Choroid plexus epithelial cell (primary cell): ENCODE results near the gene CDK14.

Experiments
- DNase-seq: peaks from one replicate; pipeline ENCODE4 v3.0.0-alpha.2; 2010; ENCODE audit warnings: low read depth
- H3K4me3 ChIP-seq: 2 replicates; pipeline ENCODE4 v1.5.1; 2011; ENCODE audit warnings: low read depth, mild to moderate bottlenecking, control low read depth, low read length, moderate library complexity
- TF ChIP-seq, protein P1 (sequence below): conservative IDR thresholded peaks from 2 replicates; pipeline ENCODE4 v1.5.1; 2011; ENCODE audit warnings: low read depth, mild to moderate bottlenecking, control low read depth, inconsistent platforms, low read length, moderate library complexity

The CDK14 gene

DNA sequence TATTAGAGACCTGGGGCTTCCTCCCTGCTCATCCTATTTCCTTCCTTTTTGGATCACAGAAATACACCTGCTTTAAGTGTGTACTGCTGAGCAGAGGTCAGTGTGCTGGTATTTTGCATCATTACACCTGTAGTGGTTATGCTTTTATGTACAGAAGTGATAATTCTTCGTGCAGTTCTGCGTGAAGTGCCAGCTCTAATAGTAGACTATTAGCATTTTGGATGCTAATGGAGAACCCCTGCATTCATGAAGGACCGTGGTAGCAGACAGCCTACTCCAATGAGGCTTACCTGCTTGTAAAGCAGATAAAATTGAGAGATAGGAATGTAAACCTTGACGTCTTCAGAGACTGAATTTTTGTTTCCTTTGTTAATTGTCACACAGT is 114.3 kb downstream of the CDK14 start:
- TF ChIP-seq, protein P1, sequence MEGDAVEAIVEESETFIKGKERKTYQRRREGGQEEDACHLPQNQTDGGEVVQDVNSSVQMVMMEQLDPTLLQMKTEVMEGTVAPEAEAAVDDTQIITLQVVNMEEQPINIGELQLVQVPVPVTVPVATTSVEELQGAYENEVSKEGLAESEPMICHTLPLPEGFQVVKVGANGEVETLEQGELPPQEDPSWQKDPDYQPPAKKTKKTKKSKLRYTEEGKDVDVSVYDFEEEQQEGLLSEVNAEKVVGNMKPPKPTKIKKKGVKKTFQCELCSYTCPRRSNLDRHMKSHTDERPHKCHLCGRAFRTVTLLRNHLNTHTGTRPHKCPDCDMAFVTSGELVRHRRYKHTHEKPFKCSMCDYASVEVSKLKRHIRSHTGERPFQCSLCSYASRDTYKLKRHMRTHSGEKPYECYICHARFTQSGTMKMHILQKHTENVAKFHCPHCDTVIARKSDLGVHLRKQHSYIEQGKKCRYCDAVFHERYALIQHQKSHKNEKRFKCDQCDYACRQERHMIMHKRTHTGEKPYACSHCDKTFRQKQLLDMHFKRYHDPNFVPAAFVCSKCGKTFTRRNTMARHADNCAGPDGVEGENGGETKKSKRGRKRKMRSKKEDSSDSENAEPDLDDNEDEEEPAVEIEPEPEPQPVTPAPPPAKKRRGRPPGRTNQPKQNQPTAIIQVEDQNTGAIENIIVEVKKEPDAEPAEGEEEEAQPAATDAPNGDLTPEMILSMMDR, result no peak
- no peak for DNase-seq
- H3K4me3 ChIP-seq, result no peak overlapping the region

DNA sequence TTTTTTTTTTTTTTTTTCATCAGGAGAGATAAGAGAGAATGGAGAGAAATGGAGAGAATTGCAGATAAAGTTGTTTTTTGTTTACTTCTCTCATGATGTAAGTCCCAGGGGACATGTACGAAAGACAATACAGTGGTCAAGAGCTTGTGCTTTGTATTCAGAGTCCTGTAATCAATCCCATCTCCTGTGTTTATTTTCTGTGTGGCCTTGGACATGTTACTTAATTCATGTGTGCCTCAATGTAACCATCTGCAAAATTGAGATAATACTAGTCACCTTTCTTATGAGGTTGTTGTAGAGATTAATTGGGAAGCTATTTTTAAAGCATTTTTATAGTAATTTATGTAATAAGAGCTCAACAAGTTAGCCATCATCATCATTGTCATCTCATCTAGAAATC is 117.5 kb downstream of the CDK14 start:
- no peak for DNase-seq
- TF ChIP-seq, protein P1, result no peak
- no peak overlapping the region for H3K4me3 ChIP-seq

DNA sequence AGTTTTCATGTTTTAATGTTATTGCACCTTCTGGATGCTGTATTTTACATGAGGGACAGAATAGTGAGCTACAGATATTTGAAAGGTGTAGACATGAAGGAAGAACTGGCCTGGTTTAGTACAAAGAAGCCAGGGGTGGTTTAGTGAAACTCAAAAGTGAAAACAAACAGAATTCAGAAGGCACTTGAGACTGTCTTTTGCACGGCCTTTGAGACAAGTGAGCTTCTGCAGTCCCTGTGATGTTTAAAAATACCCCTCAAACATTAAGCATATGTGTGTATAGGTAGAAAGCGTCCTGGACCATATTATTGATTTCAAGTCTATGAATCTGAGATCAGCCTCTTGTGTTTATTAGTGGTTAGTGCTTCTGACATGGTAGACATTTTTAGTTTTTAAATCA is 118.9 kb downstream of the CDK14 start:
- DNase-seq, result no peak
- TF ChIP-seq, protein P1, result no peak
- no peak overlapping the region for H3K4me3 ChIP-seq

DNA sequence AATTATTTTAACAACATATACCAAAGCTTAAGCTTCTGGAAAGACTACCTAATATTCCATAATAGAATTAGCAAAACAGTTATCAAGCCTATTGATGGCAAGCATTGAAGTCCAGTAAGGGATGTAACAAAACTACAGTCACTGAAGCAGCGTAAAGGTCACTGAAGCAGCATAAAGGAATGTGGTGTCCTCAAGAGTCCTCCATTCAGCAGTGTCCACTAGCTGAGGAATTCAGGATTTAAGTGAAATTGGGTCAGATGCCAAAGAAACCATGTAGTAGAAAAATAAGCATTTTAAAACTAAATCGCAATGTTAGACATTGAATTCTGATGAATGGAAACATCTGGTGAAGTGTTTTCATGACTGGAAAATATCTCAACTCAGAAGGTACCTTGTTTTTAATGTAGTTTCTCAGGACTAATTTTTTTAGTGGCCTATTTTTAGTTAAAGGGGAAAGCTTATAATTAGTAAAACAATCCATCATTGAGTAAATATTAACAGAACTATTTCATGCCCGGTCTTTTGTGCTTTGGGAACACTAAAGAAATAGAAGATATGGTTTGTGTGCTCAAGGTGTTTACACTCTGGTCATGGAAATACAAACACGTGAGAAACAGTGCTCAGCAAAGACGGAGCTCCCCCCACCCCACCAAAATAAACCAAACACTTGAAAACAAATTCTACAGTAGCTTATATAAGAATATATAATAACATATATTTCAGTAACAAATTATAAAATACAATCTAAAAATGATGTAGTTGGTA is 121.4 kb downstream of the CDK14 start:
- TF ChIP-seq, protein P1, result no peak
- DNase-seq, result peak; percentile 90

DNA sequence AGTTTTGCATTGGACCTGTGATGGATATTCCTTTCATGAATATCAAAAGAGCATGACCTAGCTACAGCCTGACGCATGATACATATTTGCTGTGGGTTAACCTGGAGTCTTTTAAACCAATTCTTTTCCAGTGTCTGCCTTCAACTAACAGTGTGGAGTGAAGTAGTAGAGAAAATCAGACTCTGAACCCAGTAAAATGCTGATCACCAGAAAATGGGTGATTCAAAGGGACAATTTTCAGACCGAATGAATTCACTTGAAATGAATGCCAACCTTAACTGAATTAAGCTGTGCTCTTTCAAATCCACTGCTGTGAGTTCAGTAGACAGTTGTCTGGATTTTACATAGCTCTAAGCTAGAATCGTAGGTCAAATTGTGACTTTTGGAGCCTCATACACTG is 123.0 kb downstream of the CDK14 start:
- TF ChIP-seq, protein P1, result no peak
- no peak for DNase-seq

More for the DNA sequence above, 121.4 kb downstream of the CDK14 start:
- peak overlapping the region; percentile 9 for H3K4me3 ChIP-seq

DNA sequence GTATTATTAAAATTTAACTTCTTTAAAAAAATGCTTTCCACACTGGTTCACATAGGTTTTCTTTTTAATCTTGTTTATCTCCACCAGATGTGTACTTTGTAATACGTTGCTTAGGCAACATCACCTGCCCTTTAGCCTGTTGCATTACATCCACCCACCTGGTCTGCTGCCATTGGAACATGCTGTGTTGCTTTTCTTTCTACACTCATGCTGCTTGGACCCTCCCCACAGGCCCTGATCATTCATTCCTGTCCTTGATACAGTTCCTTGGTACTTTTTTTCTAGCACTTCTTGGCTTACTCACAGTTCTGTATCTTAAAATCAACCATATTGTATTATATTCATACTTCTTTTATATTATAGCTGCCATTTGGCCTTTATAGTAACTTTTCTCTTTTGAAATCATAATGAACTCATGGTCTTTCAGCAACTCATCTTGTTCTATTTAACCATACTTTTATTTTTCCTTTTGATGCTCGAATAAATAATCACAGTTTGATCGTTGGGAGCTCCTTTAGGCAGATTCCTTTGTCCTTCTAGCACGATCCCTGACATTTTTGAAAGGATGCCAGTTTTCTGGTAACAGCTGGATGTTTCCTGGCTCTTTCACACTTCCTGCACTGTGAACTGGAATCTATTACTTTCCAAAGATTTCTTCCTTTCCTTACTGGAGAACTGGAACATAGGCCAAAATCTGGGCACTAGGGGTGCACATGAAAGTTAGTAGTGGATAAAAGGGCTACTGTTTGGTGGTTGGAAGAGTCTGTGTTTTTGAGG is 125.1 kb downstream of the CDK14 start:
- no peak overlapping the region for H3K4me3 ChIP-seq
- TF ChIP-seq, protein P1, result no peak
- peak; percentile 97 for DNase-seq

More for the DNA sequence above, 123.0 kb downstream of the CDK14 start:
- H3K4me3 ChIP-seq, result no peak overlapping the region
